Testis (tissue), 2 donors: ENCODE results near the gene KLHL7.

Experiments used
- POLR2A ChIP-seq: fragments of 450-650 bp; IDR thresholded peaks from one replicate; pipeline ENCODE4 v1.6.1; 2017; ENCODE audit warnings: antibody characterized with exemption, mild to moderate bottlenecking, moderate library complexity
- TF ChIP-seq, protein P1 (sequence below), 3 experiments: fragments of 450-650 bp in 2 of 3; fragments of 200-600 bp in 1 of 3; sonication (generic) in 1 of 3; IDR thresholded peaks; one replicate each; pipeline ENCODE4 v1.5.1; 2016 to 2019; ENCODE audit warnings: antibody characterized with exemption in 3 of 3, mild to moderate bottlenecking in 2 of 3, moderate library complexity in 1 of 3

GRCh38 chr7:23058408-23059096 lies 47.0 kb upstream of the KLHL7 start:
- TF ChIP-seq, protein P1, sequence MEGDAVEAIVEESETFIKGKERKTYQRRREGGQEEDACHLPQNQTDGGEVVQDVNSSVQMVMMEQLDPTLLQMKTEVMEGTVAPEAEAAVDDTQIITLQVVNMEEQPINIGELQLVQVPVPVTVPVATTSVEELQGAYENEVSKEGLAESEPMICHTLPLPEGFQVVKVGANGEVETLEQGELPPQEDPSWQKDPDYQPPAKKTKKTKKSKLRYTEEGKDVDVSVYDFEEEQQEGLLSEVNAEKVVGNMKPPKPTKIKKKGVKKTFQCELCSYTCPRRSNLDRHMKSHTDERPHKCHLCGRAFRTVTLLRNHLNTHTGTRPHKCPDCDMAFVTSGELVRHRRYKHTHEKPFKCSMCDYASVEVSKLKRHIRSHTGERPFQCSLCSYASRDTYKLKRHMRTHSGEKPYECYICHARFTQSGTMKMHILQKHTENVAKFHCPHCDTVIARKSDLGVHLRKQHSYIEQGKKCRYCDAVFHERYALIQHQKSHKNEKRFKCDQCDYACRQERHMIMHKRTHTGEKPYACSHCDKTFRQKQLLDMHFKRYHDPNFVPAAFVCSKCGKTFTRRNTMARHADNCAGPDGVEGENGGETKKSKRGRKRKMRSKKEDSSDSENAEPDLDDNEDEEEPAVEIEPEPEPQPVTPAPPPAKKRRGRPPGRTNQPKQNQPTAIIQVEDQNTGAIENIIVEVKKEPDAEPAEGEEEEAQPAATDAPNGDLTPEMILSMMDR (IDR thresholded peaks at IDR 0.05) = no peak
- TF ChIP-seq POLR2A = no peak
